GM19025 (cell line): ENCODE results near the gene MMP24.
"Not testable (repeated sequence)": the region's sequence is repeated elsewhere in the genome, so short reads cannot be mapped to it uniquely, and the experiment has no call there.

ENCODE experiments used
- ATAC-seq: cut with Tn5 transposase; IDR thresholded peaks from one replicate; pipeline ENCODE4 v1.9.1; 2021; ENCODE audit warnings: mild to moderate bottlenecking, low read depth, moderate library complexity; ENCODE audit not compliant: unreplicated experiment

Gene MMP24

DNA sequence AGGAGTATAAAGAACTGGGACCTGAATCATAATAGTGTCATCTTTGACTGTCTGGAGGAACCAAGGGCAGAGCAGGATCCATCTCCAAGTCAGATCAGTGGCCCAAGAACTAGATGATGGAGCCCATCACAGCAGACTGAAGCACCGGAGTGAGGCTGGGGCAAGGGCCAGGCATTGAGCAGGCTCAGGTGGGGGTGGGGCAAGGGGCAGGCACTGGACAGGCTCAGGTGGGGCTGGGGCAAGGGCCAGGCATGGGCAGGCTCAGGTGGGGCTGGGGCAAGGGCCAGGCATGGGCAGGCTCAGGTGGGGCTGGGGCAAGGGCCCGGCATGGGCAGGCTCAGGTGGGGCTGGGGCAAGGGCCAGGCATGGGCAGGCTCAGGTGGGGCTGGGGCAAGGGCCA, 26.1 kb downstream of the MMP24 start:
- not testable (repeated sequence) for ATAC-seq

DNA sequence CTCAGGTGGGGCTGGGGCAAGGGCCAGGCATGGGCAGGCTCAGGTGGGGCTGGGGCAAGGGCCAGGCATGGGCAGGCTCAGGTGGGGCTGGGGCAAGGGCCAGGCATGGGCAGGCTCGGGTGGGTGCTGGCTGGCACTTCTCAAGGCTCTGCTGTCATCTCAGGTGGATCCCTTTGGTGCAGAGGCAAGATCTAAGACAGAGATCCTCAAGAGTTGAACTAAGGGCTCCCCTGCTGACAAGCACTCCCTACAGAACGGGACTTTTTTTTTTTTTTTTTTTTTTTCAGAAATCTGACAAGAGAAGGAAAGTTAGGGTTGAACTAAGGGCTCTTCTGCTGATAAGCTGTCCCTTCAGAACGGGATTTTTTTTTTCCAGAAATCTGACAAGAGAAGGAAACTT, 26.5 kb downstream of the MMP24 start:
- no peak for ATAC-seq

DNA sequence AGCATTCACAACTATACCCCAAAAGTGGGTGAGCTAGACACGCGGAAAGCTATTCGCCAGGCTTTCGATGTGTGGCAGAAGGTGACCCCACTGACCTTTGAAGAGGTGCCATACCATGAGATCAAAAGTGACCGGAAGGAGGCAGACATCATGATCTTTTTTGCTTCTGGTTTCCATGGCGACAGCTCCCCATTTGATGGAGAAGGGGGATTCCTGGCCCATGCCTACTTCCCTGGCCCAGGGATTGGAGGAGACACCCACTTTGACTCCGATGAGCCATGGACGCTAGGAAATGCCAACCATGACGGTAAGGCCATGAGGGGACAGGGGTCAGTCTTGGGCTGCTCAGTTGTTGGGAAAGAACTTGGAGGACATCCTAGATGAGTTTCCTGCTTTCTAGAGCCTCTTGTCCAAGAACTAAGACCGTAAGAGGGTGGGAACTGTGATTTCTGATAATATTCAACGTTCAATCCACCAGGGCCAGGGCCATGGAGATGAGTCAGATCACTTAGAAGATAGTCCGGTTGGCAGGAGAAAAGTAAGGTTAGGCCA, 28.0 kb downstream of the MMP24 start:
- ATAC-seq = no peak

DNA sequence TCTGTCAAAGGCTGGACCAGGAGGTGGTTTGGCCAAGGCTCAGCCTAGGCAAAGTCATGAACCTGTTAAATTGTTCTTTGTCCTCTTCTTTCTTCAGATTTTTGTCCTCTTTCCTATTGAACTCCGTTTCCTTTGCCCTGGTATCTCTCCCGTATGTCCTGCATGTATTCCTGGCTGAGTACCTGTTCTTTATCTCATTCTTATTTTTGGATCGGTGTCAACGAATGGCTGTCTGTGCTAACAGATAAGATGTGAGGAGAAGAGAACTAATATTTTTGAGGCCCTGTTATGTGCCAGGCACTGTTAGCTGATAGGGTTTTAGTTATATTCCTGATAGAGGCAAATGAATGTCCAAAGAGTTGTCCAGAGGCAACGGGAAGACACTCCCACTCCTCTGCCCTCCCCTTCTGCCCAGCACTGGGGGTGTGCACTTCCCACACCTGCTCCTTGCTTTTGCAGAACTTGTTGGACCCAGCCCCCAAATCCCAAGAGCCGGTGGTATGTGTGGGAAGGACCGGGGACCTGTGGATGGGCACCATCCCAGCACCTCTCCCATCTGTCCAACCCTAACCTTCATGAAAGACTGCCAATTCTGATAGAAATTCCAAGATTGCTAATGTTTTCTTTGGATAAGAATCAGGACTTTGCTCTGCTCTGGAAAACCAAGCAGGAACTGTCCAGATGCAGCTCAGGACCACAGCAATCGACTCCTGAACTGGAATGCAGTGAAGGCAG, 30.9 kb downstream of the MMP24 start:
- no peak for ATAC-seq

DNA sequence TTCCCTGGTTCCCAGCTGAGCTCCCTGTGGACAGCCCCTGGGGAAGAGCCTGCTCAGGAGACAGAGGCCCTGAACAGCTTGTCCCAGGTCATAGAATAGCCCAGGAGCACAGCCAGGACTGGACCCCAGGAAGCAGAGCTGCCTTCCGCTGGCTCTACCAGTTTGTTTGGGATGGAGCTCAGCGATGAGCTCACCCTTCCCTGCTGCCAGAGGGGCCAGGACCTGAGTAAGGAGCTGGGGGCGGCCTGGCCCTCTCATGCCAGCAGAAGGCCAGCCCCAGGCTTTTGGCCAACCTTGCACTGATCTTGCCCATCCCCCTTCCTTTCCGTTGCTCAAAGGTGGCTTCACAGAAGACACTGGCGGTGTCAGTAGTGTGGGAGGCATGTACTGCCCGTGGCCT, 33.9 kb downstream of the MMP24 start:
- no peak for ATAC-seq

DNA sequence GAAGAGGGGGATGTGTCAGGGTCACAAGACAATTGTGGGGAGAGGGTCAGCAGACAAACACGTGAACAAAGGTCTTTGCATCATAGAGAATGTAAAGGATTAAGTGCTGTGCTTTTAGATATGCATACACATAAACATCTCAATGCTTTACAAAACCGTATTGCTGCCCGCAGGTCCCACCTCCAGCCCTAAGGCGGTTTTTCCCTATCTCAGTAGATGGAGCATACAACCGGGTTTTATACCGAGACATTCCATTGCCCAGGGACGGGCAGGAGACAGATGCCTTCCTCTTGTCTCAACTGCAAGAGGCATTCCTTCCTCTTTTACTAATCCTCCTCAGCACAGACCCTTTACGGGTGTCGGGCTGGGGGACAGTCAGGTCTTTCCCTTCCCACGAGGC, 35.8 kb downstream of the MMP24 start:
- ATAC-seq = not testable (repeated sequence)

DNA sequence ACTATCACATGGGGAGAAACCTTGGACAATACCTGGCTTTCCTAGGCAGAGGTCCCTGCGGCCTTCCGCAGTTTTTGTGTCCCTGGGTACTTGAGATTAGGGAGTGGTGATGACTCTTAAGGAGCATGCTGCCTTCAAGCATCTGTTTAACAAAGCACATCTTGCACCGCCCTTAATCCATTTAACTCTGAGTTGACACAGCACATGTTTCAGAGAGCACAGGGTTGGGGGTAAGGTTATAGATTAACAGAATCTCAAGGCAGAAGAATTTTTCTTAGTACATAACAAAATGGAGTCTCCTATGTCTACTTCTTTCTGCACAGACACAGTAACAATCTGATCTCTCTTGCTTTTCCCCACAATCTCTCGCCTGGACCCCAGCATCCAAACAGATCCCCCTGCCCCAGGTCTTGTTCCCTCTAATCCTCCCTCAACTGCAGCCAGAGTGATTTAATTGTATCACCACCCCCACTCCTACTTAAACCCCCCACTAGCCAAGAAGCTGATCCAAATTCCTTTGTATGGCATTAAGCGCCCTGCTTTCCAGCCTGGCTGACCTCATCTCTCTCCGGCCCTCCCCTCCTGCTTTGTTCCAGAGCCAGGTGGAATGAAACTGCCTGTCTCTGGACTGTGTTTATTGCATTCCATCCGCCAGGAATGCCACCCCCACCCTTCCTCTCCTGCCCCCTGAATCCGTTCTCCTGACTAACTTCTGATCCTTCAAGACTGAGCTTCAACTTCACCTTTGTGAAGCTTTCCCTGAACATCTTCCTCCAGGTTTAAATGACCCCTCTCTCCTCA, 36.4 kb downstream of the MMP24 start:
- not testable (repeated sequence) for ATAC-seq

DNA sequence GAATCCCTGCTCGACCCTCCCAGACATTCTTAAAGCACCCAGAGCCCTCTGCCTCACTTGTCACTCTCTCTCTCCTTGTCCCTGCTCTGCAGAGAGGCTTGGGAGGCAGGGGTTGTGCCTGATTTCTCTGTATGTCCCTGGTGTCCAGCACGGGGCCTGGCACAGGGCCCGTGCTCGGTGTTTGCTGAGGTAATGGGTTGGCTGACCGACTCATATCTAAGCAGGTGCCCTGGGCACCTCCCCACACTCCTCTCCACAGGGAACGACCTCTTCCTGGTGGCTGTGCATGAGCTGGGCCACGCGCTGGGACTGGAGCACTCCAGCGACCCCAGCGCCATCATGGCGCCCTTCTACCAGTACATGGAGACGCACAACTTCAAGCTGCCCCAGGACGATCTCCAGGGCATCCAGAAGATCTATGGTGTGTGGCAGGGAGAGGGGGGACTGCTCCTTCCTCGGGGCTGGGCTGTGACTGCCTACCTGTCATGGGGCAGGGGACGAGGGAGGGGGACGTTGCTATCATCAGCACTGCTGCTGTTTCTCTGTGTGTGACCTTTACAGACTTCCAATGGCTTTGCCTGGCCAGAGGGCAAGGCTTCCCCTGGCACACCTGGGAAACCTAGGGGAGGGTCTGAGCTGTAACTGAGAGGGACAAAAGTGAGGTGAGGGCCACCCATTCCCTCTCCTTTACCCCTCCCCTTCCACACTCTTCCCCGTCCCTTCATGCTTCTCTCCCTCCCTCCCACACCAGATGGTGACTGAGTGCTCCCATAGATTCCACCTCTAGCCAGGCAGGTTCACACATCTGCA, 37.2 kb downstream of the MMP24 start:
- no peak for ATAC-seq

DNA sequence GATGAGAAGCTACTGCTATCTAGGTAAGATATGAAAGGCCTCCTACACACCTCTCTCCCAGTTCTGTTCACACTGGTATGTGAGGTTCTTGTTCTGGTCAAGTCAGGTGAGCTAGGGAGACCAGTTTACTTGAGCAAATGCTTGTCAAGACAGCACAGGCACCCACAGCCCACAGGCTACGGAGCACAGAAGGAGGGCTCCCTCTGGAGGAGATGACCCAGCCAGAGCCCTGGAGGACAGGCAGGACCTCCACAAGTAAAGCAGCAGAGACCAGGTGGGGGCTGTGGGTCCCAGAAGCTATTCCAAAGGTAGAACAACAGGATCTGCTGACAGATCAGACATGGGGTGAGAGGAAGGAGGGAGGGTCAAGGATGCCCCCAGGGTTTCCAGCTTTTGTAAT, 38.3 kb downstream of the MMP24 start:
- ATAC-seq = no peak

DNA sequence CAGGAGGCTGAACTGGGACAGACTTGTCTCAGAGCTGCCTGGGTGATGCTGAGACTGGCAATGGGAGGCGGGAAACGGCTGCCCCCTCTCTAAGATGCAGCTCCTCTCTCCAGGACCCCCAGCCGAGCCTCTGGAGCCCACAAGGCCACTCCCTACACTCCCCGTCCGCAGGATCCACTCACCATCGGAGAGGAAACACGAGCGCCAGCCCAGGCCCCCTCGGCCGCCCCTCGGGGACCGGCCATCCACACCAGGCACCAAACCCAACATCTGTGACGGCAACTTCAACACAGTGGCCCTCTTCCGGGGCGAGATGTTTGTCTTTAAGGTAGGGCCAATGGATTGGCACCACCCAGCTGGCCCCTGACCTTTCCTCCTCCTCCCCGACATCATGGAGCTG, 40.6 kb downstream of the MMP24 start:
- ATAC-seq = no peak

DNA sequence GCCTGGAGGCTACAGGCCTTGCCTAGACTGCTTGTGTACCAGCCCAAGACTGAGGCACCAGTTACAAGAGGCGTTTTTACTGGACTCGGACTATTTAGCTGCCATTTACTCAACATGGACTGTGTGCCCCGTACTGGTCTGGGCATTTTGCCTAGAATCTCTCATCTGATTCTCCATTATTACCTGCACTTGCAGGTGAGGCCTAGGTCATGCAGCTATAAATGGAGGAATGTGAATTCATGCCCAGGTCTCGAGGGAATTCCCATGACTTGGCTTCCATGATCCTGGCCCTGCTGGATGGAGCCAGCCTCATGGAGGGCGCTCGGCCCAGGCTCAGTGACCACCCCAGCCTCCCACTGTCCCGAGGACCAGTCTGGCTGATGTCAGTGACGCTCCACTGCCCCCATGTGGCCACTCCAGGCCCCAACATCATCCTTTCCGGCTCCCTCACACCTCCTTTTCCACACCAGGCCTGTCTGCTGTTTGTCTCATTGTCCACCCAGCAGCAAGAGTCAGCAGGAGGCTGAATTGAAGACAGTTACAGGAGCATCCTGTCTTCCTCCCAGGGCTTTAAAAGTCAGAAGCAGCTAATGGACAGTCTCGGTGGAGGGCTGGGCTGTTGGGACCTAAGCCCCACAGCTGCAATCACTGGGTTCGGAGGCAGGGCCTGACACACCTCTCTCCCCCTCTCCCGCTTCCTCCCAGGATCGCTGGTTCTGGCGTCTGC, 42.7 kb downstream of the MMP24 start:
- no peak for ATAC-seq

DNA sequence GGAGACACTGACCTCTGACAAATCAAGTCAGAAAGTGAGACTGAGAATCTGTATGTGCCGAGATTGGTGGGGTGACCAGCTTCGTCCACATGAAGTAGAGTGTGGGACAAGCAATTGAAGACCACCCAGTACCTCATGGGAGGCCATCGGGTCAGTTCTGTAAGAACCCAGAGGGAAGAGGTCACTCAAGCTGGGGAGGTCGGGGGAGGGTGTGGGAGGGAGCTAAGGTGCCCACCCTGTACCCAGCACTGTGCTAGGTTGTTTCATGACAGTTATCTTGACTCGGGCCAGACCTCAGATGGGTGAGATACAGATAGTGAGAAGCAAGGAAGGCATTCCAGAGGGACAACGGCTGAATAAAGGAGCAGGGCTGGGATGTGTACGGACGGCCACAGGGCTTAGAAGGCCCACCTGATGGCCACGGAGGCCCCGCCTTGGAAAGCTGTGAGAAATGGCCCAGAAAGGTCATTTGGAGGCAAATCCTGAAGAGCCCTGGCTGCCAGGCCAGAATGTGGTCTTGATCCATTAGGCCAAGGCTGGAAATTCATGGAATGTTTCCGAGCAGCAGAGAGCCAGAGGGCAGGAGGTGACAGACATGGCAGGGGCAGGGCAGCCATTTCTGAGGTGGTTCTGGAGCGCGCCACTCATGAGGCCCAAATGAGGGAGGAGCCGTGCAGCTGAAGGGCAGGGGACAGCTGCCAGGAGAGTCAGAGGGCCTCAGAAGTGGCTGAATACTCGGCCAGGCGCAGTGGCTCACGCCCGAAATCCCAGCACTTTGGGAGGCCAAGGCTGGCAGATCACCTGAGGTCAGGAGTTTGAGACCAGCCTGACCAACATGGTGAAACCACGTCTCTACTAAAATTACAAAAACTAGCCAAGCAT, 43.8 kb downstream of the MMP24 start:
- ATAC-seq = no peak

DNA sequence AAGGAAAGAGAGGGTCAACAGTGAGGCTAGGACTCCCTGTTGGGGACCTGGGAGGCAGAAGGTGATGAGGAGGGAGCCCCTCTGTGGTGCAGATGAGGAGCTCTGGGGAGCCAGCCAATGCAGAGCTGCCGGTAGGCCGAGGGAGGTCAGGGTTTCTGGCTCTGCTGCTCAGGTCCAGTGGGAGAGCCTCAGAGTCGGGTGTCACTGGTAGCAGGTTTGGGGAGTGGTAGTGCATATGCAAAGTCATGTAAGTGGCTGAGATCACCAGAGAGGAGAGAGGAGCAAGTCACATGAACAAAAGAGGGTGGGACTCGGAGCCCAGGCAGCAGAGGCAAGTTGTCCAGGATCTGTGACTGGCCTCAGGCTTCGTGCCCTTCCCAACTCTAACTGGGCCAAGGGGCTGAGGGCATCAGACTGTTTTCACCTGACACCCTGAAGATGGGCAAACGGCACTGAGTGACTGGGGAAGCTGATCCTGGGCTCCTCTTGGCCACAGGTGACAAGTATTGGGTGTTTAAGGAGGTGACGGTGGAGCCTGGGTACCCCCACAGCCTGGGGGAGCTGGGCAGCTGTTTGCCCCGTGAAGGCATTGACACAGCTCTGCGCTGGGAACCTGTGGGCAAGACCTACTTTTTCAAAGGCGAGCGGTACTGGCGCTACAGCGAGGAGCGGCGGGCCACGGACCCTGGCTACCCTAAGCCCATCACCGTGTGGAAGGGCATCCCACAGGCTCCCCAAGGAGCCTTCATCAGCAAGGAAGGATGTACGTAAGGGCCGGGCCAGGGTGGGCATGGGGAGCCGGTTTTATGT, 44.8 kb downstream of the MMP24 start:
- no peak for ATAC-seq

DNA sequence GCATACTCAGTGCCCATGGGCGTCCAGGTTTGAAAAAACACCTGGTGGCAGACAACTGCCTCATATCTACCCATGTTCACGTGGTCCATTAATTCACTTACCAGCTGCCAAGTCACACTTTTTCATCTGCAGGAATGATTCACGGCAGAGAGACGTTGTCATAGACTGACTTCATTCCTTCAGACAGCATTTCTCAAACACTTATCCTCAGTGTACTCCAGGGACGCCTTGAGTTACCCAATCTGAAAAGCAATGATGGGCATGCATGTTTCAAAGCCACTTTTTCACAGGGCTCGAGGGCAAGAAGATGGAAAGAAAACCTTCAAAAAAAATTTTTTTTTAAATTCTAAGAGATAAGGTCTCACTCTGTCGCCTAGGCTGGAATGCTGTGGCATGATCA, 45.4 kb downstream of the MMP24 start:
- ATAC-seq = no peak

DNA sequence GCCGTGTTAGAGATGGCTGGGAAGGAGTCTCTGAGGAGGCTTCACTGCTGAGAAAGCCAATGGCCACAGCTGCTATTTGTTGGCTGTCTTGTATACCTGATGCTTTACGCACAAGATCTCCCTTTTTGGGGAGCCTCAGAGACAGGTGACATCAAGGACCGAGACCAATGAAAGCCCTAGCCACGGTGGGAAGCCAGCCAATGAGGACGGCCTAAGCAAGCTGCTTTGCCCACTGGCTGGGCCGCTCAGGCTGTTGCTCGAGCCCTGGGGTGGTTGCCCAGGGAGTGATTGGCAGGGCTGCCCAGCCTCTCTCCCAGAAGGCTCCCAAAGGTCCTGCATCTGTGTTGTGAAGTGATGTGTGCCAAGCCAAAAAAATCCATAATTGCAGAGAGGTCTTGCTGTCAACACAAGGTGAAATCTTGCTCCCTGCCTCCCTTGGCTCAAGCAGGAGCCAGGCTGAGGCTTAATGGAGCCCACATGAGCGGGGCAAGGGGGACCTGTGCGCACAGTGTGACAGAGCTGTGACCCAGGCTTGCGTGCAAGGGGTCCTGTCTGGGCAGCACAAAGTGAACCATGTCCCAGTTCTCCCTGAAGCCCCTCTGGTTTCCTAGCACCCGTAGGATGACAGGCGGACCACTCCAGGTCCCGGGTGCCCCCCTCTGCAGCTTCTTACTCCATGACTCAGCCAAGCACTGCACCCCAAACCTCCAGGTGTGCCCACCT, 47.1 kb downstream of the MMP24 start:
- ATAC-seq = no peak

DNA sequence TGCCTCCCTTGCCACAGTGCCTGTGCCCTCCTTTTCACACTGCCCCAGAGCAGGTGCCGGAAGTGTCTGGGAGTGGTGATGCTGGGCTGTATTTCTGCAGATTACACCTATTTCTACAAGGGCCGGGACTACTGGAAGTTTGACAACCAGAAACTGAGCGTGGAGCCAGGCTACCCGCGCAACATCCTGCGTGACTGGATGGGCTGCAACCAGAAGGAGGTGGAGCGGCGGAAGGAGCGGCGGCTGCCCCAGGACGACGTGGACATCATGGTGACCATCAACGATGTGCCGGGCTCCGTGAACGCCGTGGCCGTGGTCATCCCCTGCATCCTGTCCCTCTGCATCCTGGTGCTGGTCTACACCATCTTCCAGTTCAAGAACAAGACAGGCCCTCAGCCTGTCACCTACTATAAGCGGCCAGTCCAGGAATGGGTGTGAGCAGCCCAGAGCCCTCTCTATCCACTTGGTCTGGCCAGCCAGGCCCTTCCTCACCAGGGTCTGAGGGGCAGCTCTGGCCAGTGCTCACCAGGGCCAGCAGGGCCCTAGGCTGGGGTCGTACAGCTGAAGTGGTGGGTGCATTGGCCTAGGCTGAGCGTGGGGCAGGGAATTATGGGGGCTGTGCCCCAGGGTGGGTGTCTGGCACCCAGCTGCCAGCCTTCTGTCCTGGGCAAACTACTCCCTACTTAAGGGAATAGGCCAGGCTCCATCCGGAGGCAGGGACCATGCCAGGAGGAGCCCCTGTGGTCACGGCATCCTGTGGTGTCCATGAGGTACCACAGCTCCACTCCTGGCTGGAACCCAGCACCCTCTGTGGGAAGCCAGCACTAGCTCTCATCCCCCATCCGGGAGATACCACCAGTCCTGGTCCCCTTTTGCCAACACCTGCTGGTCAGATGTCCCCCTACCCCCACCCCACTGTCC, 47.9 kb downstream of the MMP24 start:
- ATAC-seq = no peak

DNA sequence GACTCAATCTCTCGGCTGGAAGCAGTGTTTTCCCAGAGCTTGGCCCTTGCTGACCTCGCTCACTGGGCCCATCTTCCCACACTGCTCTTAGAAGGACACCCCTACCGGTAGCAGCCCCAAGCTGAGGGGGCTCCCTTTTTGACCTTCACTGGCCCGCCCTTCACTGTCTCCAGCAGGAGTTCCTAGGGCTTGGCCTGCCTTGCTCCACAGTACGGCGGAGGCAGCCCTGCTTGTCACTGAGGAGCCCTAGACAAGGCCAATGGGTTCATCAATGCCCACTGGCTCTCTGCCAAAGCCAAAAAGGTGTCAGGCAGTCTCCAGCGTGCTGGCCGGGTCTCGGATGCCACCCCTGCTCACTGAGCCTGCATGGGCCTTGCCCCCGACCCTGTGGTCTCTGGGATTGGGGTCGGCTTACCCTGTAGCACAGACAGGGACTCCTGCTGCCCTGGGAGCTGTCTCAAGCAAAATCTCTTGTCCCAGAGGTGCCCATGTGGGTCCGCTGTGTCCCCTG, 49.3 kb downstream of the MMP24 start:
- no peak for ATAC-seq
